T1000 (cell line): ENCODE measurements around the gene ZNF444.
"Not testable (repeated sequence)": the region's sequence is repeated elsewhere in the genome, so short reads cannot be mapped to it uniquely, and the experiment has no call there.

Source experiments
- DNase-seq: peaks from one replicate; lab custom pipeline; 2025; ENCODE audit warnings: mixed read lengths; lab: John Stamatoyannopoulos, UW

ZNF444 gene

DNA sequence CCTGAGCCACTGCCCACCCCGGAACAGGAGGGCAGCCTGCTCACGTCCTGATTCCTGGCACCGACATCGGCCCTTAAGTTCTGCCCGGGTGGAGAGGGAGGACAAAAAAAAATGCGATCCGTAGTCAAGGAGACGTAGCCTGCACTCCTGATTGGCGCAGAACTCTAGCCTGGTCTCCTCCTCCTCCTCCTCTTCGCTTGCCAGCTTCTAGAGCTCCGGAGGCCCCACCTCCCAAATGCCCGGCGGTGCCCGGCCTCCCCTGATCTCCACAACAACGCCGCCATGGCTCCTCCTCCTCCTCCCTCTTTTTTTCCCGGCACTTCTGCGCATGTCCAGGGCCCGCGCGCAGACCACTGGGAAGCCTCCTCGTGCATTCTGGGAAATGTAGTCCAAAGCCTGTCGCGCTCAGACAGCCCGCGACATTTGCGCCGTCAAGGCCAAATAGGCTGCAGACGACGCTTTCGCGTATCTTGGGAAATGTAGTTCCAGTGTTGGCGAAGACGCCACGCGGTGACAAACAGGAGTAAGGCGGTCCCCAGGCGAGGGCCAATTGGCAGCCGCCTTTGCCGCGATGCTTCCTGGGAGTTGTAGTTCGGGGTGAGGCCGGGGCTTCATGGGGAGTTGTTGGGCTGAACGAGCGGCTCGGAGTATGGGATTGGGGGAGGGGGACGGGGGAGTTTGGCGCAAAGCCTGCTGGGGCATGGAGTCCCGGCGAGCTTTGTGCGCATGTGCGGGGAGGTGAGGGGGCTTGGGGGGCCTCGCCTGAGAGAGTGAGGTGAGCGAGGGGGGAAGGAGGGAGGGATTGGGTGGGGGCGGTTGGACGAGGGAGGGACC lies at the start of gene ZNF444:
TSS of gene ZNF444 (plus strand) at position 705 of the 834 bp plus-strand sequence. CDS start 5,625 bp downstream, outside the sequence.
- peak; percentile 99 for DNase-seq

DNA sequence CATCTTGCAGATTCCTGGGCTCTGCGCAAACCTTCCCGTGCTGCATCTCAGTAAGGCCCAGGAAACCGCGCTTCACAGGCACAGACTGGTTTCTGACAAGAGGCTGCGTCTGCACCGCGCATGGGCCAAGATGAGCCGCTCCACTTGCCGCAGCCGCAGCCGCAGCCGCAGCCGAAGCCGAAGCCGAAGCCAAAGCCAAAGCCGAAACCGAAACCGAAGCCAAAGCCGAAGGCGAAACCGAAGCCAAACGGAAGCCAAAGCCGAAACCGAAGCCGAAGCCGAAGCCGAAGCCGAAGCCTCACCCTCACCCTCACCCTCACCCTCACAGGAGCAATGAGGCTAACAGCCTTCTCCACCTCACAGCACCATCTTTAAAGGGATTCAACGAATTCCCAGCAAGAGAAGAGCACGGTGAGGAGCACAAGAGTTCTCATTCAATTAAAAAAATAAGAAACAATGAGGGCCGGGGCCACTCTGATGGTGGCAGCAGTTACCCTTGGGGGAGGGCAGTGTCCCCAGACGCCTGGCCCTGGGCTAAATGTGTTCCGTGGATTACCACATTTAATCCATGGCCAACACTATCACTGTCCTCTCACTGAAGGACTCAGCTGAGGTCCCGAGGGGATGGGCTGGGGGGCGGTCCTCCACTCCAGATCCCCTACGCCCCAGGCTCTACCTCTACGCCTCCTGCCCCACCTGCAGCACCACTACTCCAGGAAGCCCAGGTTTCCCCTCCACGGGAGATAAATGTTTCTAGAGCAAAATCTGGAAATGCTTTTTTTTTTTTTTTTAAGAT lies 49.1 kb upstream of the ZNF444 start:
- DNase-seq = no peak

DNA sequence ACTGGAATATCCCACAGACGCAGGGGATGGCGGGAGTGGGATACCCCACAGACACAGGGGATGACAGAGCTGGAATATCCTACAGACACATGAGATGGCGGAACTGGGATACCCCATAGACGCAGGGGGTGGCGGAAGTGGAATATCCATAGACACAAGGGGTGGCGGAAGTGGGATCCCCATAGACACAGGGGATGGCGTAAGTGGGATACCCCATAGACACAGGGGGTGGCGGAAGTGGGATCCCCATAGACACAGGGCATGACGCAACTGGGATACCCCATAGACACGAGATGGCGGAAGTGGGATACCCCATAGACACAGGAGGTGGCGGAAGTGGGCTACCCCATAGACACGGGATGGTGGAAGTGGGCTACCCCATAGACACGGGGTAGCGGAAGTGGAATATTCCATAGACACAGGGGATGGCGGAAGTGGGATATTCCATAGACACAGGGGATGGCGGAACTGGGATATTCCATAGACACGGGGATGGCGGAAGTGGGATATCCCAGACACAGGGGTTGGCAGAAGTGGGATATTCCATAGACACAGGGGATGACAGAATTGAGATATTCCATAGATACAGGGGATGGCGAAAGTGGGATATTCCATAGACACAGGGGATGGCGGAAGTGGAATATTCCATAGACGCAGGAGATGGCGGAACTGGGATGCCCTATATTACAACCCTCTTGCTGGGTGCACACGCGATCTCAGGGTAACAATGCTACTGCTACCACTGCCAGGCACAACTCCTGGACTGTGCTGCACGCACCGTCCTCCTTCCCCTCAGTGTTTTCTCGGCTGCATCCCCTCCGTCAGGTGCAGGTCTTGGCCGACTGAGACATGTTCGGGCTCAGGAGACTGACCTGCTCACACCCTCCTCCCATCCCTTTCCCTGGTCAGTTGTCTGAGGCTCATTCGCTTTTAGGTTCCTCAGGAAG lies 48.1 kb upstream of the ZNF444 start:
- DNase-seq = no peak

DNA sequence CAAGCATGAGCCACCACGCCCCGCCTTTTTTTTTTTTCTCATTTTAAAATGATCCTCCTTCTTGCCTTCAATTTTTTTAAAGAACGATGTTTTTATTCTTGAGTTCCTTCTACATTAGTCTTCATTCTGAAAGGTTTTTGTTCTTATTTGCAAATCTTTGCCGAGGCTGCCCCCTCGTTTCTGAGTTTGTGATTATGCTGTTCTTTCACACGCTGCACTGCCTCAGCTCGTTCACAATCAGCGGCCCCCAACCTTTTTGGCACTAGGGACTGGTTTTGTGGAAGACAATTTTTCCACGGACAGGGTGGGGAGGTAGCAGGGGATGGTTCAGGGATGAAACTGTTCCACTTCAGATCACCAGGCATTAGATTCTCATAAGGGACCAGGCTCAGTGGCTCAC lies 46.6 kb upstream of the ZNF444 start:
- no peak for DNase-seq

DNA sequence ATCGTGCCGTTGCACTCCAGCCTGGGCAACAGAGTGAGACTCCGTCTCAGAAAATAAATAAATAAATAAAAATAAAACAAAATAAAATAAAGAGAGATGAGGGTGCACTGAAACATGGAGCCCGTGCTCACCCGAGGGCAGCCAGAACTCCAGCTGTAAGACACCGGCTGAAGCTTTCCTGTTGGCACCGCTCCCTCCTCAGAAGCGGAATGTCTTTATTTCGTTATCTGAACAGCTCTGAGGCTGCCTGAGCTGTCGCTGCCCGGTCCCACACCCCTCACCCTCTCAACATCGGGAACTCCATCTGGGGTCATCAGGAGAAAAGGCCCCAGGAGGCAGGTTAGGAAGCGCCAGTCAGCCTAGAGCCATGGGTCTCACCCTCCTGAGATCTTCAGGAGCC lies 44.4 kb upstream of the ZNF444 start:
- no peak for DNase-seq

DNA sequence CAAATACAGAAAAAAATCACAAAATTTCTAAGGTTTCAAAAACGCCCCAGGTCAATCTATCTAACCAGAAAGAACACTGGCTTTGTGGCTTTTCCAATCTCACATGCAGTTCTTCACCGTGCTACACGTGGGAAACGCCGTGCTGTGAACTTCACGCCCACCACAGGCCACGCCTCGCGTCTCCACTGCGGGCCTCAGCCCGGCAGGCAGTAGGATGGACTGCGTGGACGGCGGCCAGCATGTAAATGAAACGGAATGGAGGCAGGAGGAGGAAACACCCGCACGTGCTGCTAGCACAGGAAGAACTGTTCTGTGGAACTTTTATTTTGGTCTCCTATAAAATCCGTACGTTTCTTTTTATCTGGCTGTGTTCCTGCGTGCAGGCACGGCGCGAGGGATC lies 43.8 kb upstream of the ZNF444 start:
- DNase-seq = no peak

DNA sequence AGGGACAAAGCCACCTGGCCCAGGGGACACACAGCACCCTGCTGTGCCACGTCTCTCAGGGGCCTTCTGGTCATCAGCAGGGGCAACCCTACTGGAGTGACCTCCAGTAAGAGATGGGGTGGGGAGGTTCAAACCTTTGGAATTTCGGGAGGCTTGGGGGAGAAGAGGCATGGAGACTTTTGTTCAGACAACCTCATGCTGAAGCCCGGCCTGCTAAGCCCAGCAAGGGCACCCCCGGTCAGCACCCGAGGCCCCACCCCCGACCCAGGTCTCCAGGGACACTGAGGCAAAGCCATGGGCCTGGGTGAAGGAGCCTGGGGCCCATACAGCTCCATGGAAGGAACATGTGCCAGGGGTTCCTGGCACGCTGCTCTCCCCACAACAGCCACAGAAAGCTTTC lies 43.3 kb upstream of the ZNF444 start:
- DNase-seq = no peak

DNA sequence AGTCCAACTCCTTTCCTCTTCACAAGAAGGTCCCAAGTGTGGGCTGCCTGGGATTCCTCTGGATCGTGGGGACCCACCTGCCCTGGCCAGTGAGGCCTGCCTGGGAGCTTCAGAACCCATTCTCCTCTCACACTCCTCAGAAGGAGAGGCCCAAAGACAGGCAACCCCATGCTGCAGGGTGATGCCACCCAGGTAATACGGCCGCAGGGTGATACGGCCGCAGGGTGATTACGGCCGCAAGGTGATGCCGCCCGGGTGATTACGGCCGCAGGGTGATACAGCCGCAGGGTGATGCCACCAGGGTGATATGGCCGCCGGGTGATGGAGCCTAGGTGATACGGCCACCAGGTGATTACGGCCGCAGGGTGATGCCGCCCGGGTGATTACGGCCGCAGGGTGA lies 42.9 kb upstream of the ZNF444 start:
- not testable (repeated sequence) for DNase-seq

DNA sequence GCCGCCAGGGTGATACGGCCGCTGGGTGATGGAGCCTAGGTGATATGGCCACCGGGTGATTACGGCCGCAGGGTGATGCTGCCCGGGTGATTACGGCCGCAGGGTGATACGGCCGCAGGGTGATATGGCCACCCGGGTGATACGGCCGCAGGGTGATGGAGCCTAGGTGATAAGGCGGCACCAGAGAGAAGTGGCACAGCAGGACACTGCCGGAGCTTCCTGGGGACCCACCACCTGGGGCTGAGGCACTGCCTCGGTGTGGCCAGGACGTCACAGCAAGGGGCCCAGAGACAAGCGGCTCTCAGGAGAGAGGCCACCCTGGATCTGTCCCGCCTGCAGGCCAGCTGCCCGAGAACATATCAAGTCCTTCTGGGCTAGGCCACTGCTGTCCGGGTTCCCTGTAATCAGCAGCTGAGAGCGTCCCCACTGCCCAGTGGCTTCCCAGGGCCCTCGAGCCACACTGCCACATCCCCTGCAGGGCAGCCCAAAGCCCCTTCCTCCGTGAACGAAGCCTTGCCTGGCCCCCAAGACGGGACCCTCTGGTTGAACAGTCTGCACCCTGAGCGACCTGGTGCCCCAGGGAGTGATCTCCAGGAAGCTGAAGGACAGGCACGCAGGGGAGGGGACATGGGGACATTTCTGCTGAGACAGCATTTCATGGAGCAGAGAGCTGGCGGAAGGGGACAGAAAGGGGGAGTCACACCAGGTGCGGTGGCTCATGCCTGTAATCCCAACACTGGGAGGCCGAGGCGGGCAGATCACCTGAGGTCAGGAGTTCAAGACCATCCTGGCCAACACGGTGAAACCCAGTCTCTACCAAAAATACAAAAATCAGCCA lies 42.1 kb upstream of the ZNF444 start:
- DNase-seq = no peak

DNA sequence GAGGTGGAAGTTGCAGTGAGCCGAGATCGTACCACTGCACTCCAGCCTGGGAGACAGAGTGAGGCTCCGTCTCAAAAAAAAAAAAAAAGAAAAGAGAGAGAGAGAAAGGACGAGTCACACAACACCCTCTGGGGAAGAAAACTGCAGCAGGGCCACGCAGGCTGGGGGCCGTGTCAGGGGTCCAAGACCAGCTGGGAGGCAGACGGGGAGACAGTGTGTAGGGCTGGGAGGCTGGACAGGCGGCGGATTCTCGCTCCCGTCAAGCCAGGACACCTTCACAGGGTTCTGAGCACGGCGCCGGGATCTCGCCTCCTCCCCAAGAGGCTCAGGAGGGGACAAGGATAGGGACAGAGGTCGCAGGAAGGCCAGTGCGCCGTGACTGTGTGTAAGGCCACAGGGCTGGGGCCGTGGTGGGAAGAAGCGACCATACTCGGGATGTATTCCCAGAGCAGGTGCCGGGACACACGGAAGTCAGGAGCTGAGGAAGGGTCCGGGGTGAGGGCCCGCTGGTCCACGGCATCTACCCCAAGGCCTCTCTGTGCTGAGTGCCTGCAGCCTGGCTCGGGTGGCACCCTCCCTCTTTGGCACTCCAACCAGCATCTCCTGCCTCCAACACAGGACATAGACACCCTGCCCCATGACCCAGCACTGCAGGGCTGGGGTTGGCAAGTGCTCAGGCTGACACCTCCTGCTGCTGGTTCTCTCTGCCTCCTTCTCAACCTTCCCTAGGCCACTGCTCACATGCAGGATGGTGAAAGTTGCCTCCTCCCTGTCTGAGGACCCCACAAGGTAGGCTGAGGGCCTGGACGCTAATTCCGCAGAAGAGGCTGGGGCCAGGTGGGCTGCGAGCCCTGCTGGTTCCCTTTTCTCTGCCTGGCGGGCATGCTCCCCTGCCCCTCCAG lies 41.2 kb upstream of the ZNF444 start:
- no peak for DNase-seq

DNA sequence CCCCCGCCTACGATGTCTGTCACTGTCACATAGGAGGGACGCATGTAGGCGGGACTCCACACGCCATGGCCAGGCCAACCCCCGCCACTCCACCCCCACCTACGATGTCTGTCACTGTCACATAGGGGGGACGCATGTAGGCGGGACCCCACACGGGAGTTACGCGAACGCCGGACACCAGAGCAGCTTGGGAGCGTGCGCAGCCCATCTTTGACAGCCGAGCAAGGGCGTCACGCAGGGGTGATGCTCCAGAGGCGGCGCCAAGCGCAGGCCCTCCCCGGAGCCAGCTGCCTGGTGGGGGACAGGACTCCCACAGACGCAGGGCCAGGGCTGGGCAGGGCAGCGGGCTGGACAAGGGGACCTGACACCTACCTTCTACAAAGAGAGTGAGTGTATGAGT lies 40.0 kb upstream of the ZNF444 start:
- no peak for DNase-seq

DNA sequence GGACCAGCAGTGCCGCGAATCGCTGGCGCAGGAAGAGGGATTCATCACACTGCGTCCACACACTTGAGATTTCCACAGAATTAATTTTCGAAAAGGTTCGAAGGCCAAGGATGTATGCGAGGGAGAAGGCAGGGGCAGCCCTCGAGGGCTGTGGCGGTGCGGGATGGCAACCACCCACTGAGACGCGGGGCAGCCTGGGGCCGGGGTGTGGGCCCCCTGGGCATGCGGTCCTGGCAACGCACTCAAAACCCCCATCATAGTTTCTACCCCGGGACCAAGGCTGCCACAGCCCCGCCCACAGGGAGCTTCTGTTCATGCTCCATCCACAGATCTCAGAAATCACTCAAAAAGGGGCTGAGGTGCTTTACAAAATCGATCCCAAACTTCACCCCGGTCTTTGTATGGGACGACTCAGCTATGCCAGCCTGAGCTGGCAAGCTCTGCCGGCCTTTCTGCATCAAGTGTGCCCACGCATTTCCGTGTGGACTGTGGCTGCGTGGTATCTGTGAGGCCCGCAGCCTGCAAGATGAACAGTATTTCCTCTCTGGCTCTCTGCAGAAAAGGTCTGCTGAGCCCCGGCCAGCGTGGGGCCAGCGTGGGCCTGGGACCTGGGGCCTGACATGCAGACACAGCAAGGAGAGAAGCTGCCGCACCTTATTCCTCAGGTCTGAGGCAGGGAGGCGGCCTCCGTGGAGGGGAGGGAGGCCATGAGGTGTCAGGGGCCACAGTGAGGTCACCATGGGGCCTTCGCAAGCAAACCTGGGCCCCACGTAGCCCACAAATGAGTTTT lies 39.1 kb upstream of the ZNF444 start:
- no peak for DNase-seq

DNA sequence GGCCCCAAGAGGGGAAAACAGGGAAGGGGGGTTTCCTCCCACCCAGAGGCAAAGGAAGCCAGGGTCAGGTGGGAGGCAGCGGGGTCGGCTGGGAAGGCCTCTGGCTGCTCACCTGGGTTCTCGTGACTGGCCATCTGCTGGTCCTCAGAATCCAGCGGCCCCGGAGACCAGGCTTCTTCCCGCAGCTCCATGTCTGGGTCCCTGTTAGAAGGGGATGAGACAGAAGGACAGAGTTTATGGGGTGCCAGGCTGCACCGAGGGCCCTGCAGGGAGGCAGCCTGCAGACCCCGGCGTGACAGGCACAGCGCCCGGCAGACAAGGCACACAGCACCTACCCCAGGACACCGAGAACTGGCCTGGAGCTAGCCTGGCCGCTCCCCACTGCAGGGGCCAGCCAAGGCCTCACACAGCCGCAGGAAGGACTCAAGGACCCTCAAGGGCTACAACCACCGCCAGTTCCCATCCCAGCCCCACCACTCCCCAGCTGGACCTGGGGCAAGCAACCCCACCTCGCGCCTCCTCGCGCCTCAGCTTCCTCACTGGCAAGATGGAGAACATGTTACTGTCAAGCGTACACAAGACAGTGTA lies 38.0 kb upstream of the ZNF444 start:
- no peak for DNase-seq

DNA sequence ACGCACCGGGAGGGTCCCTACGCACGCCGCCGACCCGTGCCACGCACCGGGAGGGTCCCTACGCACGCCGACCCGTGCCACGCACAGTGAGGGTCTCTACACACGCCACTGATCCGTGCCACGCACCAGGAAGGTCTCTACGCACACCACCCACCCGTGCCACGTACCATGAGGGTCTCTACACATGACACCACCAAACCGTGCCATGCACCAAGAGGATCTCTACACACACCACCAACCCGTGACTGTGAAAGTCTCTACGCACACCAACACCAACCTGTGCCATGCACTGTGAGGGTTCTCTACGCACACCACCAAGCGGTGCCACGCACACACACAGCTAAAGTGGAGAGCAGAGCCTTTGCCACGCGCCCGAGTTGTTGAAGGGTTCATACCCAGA lies 36.7 kb upstream of the ZNF444 start:
- no peak for DNase-seq

DNA sequence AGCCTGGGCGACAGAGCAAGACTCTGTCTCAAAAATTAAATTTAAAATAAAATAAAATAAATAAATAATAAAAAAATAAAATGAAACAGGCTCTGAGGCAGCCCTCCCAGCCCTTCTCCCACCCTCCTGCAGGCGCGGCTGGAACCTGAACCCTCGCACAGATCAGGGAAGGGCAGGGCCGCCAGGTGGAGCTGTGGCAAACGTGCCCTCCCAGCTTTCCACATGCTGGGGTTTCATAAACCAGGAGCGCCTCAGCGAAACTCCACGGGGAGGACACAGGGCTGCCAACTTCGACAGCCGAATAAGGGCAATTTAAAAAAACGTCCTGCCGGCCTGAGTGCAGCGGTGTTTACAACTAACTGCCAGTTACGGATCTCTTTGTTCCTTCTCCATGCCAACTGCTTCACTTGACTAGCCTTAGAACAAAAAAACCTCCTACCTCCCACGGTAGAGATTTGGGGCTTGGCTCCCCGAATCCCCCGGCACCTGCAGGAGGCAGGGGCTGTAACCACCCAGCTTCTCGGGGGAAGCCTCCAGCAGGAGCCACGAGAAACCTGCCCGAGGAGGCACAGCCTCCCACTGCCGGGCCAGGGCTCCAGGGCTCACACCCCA lies 35.9 kb upstream of the ZNF444 start:
- DNase-seq = no peak

DNA sequence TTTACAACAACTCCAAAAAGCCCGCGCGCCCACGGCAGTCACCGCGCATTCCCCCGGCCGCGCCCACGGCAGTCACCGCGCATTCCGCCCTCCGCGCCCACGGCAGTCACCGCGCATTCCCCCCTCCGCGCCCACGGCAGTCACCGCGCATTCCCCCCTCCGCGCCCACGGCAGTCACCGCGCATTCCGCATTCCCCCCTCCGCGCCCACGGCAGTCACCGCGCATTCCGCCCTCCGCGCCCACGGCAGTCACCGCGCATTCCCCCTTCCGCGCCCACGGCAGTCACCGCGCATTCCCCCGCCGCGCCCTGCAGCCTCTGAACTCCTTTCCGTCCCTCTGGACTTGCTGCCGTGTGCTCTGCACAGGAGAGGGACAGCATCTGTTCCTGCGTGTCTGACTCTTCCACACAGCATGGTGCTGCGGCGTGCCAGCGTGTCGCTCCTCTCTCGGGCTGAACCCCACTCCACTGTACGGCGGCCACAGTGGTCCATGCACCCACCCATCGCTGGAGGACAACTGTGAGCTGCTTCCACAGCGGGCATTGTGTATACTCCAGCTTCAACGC lies 35.2 kb upstream of the ZNF444 start:
- not testable (repeated sequence) for DNase-seq

DNA sequence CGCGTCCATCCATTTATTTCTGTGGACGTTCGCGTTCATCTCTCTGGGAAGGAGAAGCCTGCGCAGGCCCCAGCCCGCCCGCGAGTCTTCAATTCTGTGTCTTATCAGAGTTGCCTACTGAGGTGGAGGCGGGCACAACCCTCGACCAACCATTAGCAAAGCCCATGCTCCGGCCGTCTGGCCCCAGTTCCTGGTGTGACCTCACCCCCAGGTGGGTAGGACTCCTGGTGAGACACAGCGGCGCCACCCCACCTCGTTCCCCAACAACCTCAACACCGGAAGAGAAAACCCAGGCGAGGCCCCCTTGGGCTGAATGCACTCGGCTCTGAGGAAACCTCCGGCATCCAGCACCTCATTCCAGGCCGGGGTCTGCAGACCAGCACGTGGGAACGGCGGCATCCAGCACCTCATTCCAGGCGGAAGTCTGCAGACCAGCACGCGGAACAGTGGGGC lies 34.7 kb upstream of the ZNF444 start:
- DNase-seq = no peak

DNA sequence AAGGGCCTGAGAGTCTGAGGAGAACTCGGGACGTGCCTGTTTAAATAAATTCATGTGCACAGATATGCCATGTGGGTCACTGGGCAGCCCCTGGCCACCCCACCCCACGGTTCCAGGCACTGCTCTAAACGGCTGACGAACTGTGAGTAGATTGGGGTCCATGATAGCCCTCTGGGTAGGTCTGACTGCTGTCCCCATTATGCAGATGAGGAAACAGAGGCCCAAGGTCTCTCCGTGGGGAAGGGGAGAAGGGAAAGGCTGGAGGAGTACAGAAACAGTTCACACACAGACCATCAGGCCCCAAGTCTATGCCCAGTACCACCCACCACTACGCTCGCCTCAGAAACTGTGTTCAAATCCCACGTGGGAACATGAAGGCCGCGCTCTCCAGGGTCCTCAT lies 34.1 kb upstream of the ZNF444 start:
- DNase-seq = no peak
